Esophagus squamous epithelium (tissue), 5 donors: ENCODE results near the gene CES2. TPM values are rescaled to one million over a fixed set of nuclear protein-coding genes. Genes with fewer than 3 reads are reported as not detected.
"Not testable (repeated sequence)": the region's sequence is repeated elsewhere in the genome, so short reads cannot be mapped to it uniquely, and the experiment has no call there.

ENCODE experiments used
- DNase-seq: peaks from one replicate; lab custom pipeline; 2025; lab: John Stamatoyannopoulos, UW
- H3K27ac ChIP-seq, 4 donors: fragments of 200-600 bp; sonication (generic); one replicate each; pipeline ENCODE4 v1.5.1; 2016 to 2019; ENCODE audit warnings: mild to moderate bottlenecking in 1 of 4
- H3K27me3 ChIP-seq, 4 donors: fragments of 200-600 bp; sonication (generic); 1 replicate in 3 of 4; 2 replicates in 1 of 4; pipeline versions ENCODE4 v1.5.1 to v1.6.0; 2017 to 2021; ENCODE audit warnings: antibody characterized with exemption in 1 of 4
- H3K36me3 ChIP-seq, 3 donors: fragments of 200-600 bp; sonication (generic); one replicate each; pipeline ENCODE4 v1.5.1; 2016 to 2019
- H3K4me1 ChIP-seq, 3 donors: fragments of 200-600 bp; sonication (generic); one replicate each; pipeline ENCODE4 v1.5.1; 2017 to 2019
- H3K4me3 ChIP-seq, 4 donors: fragments of 200-600 bp; sonication (generic); 1 replicate in 3 of 4; 2 replicates in 1 of 4; pipeline ENCODE4 v1.5.1; 2016 to 2019; ENCODE audit warnings: mild to moderate bottlenecking in 2 of 4, moderate library complexity in 1 of 4
- H3K9me3 ChIP-seq, 3 donors: fragments of 200-600 bp; sonication (generic); one replicate each; pipeline ENCODE4 v1.5.1; 2016 to 2019
- CTCF ChIP-seq, 6 experiments: fragments of 450-650 bp in 4 of 6; fragments of 200-600 bp in 2 of 6; sonication (generic) in 2 of 6; IDR thresholded peaks; one replicate each; pipeline ENCODE4 v1.5.1; 2016 to 2019; ENCODE audit warnings: antibody characterized with exemption in 6 of 6, mild to moderate bottlenecking in 4 of 6, moderate library complexity in 4 of 6
- POLR2A ChIP-seq, 4 donors: fragments of 450-650 bp; IDR thresholded peaks; one replicate each; pipeline ENCODE4 v1.6.1; 2017; ENCODE audit warnings: antibody characterized with exemption in 4 of 4, mild to moderate bottlenecking in 4 of 4, moderate library complexity in 3 of 4
- WGBS, 2 donors: methylation state at CpG; one replicate each; pipeline ENCODE4 v1.1.5; 2018; 5-methylcytosine and 5-hydroxymethylcytosine counted together
- intact Hi-C: fragments of 100-400 bp; cut with DNase I; formaldehyde crosslinking; loops from one replicate; pipeline ENCODE4 v1.15.0; 2022
- total RNA-seq, 4 donors: library from RNA; depleted of rRNA; stranded (reverse); fragments of >200 nt; gene quantifications; one replicate each; pipeline ENCODE4 v1.1.0, GENCODE V29; 2016
- donor health status: DM: yes; HTN: yes; CAD: no.

Gene CES2
- total RNA-seq, 4 donors from 2014 or later, result 120 to 250 (median 170) TPM

- Histone ChIP-seq H3K4me3 (no peak overlapping the region), H3K27me3 (no peaks in the 10 kb centered on the region), H3K4me1 (peaks cover 5 to 27% (median 9%) of the 10 kb centered on the region in 3 donors), H3K36me3 (peaks cover 39 to 62% (median 55%) of the 10 kb centered on the region in 3 donors), H3K27ac (no peak overlapping the region), H3K9me3 (no peaks in the 10 kb centered on the region)
- 83 to 85% methylated on average over 1 to 5 of the region's 15 CpGs for WGBS, 2 donors
- TF ChIP-seq POLR2A (IDR thresholded peaks at IDR 0.05), result no peak
- TF ChIP-seq CTCF (IDR thresholded peaks at IDR 0.05), result no peak
- intact Hi-C loops, result no loop called here
- DNase-seq, result no peak
These were observed 8.2 kb downstream of the CES2 start for GRCh38 chr16:66943426-66944053.

- Histone ChIP-seq H3K4me1 (peaks cover 10 to 27% (median 14%) of the 10 kb centered on the region in 3 donors), H3K36me3 (peaks cover 39 to 57% (median 50%) of the 10 kb centered on the region in 3 donors), H3K9me3 (no peaks in the 10 kb centered on the region), H3K27ac (peak overlapping the region in 1 of 4 donors; percentile 6), H3K4me3 (no peak overlapping the region), H3K27me3 (peaks cover 0 to 2% (median 0%) of the 10 kb centered on the region in 4 donors)
- intact Hi-C loops, result no loop called here
- 59 to 72% methylated on average over 4 of the region's 5 CpGs for WGBS, 2 donors
- TF ChIP-seq POLR2A (IDR thresholded peaks at IDR 0.05) (no peak), CTCF (IDR thresholded peaks at IDR 0.05) (no peak)
- DNase-seq, result no peak
These were observed 8.7 kb downstream of the CES2 start for GRCh38 chr16:66944054-66944441.

- Histone ChIP-seq H3K4me1 (peaks cover 13 to 34% (median 14%) of the 10 kb centered on the region in 3 donors), H3K36me3 (peaks cover 37 to 48% (median 41%) of the 10 kb centered on the region in 3 donors), H3K27ac (peak overlapping the region in 1 of 4 donors; percentile 6)
- H3K27me3 ChIP-seq, H3K4me3 ChIP-seq, H3K9me3 ChIP-seq, intact Hi-C loops, DNase-seq: not testable (repeated sequence)
- WGBS, 2 donors, result 80 to 91% methylated on average over 6 to 7 of the region's 9 CpGs
These were observed 9.7 kb downstream of the CES2 start for GRCh38 chr16:66944971-66945370.

- 67 to 74% methylated on average over 4 of the region's 4 CpGs for WGBS, 2 donors
- Histone ChIP-seq H3K36me3 (peaks cover 28 to 38% (median 31%) of the 10 kb centered on the region in 3 donors), H3K9me3 (no peaks in the 10 kb centered on the region), H3K4me3 (no peak overlapping the region), H3K27me3 (peaks cover 0 to 12% (median 0%) of the 10 kb centered on the region in 4 donors), H3K27ac (no peak overlapping the region), H3K4me1 (peaks cover 13 to 41% (median 14%) of the 10 kb centered on the region in 3 donors)
- TF ChIP-seq CTCF (IDR thresholded peaks at IDR 0.05) (no peak), POLR2A (IDR thresholded peaks at IDR 0.05) (no peak)
- intact Hi-C loops, result no loop called here
- DNase-seq, result no peak
These were observed 10.6 kb downstream of the CES2 start for GRCh38 chr16:66945939-66946338.

DNA sequence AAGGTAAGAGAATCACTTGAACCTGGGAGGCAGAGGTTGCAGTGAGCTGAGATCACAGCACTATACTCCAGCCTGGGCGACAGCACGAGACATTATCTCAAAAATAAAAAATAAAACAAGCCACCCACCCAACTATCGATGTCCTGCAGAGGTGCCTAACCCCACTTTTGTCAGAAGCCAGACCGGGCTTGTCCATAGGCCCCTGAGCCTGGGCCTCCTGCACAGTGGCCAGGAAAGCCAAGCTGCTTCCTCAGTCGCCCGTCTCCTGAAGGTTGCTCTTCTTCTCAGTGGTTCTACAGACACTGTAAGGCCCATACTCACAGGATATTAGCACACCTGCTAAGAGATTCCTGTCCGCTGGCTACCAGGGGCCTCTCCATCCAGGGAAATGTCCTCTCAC lies 11.2 kb downstream of the CES2 start:
- H3K9me3 ChIP-seq, result no peaks in the 10 kb centered on the region
- peaks cover 13 to 45% (median 14%) of the 10 kb centered on the region in 3 donors for H3K4me1 ChIP-seq
- no peak overlapping the region for H3K27ac ChIP-seq
- WGBS, 2 donors, result 68 to 72% methylated on average over 7 of the region's 7 CpGs
- H3K36me3 ChIP-seq, result peaks cover 22 to 32% (median 25%) of the 10 kb centered on the region in 3 donors
- no peak for DNase-seq
- H3K4me3 ChIP-seq, result no peak overlapping the region
- intact Hi-C loops, result no loop called here
- no peak for TF ChIP-seq CTCF (IDR thresholded peaks at IDR 0.05)
- TF ChIP-seq POLR2A (IDR thresholded peaks at IDR 0.05), result no peak
- H3K27me3 ChIP-seq, result peaks cover 0 to 12% (median 0%) of the 10 kb centered on the region in 4 donors
